Measurements from ENCODE around the gene FBXO11.

DNA sequence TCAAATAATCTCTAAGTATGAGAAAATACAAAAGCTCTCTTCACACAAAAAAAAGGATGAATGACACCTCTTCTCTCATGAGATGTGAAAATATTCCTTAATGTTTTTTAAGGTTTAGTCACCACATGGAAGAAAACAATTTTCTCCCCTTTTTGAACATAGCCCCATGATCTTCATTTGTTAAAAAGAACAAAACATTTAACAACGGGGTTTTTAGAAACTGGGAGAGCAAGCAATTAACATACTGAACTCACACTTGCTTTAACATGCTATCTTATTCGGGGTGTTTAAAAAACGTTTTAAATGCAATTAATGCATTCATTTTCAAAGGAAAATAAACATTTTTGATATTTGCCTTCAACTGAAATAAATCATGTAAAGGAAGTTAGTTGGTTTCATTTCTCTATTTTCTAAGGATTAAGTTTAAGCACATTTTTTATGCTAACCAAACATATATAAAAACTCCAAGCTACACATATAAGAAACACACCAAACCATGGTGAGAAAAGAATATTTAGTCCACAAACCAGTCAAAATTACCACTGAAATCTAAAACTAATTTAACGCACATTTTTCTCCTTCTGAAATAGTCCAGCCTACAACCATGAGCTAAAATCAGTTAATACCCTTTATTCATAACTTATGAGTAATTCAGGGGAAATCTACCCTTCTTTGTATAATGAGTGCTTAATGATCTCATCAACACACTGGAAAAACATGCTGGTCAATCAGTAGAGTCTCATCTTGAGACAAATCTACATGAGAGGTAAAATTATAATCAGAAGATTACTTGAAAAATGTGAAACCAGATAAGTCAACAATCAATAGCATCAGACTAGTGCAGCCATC, 8.2 kb downstream of the FBXO11 start:
- no peak for TF ChIP-seq CTCF (conservative IDR thresholded peaks at IDR 0.05)
- TF ChIP-seq ZFX (IDR thresholded peaks at IDR 0.05): no peak
